GM18505 (cell line): Measurements from ENCODE around the gene DGCR2.

Experiments used
- ATAC-seq: cut with Tn5 transposase; IDR thresholded peaks from one replicate; pipeline ENCODE4 v1.9.1; 2021; ENCODE audit not compliant: unreplicated experiment
- POLR2A ChIP-seq: IDR thresholded peaks from 4 replicates; pipeline ENCODE4 v1.6.1; 2011; ENCODE audit warnings: borderline replicate concordance; ENCODE audit not compliant: insufficient read depth, insufficient read length; ENCODE audit errors: extremely low read depth

The DGCR2 gene

DNA sequence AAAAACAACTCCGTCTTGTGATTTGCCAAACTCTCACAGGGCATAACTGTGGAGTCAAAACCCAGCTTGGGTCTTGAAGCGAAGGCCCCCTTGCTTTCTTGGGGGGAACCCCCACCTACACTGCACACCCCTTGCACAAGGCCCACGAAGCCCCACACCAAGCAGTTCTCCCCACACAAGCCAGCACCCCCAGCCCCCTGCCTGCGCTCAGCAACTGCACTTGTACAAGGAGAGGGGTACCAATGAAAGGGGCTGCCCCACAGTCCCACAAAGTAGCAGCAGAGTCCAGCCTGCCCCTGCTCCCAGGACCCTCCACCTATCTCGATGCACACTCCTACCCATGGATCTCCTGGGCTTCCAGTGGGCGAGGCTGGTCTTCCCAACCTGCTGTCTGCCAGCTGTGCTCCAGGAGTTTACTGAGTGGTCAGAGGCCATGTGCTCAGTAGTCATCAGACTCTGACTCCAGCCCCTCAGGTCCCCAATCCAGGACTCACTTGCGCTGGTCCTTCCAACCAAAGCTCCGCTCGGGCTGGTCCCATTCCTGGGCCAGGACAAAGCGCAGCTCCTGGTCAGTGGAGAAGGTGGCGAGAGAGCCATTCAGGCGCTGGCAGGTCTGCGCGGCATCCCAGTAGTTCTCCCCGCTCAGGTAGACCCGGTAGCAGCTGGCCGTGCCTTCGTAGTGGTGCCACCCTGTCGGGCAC is 57.7 kb downstream of the DGCR2 start:
- no peak for TF ChIP-seq POLR2A
- no peak for ATAC-seq

DNA sequence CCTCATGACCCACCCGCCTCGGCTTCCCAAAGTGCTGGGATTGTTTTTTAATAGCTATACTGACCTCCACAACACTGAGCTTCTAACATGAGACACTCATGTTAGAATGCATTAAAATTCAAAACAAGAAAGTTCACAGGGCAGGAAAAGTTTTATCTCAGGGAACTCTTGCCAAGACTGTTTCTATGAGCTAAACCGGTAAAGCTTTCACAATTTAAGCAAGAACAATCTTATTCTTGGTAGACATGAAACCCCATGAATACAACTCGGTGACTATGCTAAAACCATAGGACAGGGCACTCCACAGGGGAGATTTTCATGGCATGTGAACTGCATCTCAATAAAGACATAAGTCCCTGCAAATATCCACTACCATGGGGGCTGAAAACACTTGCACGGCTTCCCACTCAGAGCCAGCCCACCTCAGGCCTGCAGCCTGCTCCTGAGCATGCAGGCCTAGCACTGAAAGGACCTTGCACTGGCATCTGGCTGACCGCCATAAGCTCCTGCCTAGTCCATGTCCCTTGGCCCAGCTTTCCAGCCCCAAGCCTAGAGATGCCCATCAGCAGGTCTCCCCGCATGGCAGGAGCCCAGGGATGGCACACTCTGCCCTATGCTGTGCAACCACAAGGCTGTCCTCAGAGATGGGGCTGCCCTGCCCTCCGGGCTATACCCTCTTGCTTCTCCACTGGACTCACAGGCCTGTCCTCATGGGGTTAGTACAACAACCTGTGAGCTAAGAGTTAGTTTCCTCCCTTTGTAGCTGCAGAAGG is 58.4 kb downstream of the DGCR2 start:
- TF ChIP-seq POLR2A = no peak
- no peak for ATAC-seq

DNA sequence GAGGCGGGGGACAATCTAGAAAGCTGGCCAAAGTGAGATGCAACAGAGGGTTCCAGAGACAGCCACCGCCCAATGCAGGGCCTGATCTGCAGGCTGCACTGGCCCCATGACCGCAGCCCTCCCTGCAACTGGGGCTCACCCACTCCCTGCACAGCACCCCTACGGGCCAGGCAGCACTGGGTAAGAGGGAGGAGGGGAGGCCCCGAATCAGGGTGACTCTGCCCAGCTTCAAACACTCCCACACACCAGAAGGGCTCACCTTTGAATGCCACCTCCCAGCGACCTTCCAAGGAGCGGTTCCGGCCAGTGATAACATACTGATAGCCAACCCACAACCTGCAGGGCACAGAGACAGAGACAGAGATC is 59.3 kb downstream of the DGCR2 start:
- no peak for ATAC-seq
- TF ChIP-seq POLR2A = no peak

DNA sequence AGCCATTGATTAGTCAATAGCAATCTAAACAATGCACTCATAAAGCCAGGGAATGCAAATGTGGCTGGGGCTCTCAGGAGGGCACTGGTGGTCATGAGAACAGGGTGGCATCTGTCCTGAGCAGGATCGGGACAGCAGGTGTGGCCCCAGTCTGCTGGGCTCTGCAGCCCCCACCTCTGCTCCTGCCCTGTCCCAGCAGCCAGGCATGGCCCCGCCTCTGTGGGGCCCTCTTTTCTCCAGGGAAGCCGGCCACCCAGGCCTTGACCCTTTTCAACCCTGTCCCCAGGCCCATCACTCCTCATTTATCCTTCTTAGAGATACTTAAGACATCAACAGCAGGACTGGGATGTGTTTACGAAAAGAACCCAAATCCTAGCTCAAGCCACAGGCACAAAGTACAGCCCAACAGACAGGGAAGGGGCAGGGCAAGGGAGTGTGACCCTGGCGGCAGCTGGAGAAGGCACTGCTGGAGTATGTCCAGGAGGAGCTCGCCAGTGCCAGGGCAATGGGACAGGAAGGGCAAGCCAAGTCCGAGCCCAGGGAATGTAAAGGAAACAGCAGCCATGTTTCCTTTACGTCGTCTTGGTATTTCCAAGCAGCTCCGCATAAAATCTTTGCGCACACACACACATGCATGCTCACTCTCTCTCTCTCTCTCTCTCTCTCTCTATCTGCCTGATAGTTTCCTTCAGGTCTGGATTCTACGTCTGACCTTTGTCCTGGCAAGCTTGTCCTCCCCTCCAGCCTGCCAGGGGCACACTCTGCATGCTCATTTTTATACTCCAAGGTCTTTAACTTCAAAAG is 59.9 kb downstream of the DGCR2 start:
- no peak for ATAC-seq
- TF ChIP-seq POLR2A = no peak

DNA sequence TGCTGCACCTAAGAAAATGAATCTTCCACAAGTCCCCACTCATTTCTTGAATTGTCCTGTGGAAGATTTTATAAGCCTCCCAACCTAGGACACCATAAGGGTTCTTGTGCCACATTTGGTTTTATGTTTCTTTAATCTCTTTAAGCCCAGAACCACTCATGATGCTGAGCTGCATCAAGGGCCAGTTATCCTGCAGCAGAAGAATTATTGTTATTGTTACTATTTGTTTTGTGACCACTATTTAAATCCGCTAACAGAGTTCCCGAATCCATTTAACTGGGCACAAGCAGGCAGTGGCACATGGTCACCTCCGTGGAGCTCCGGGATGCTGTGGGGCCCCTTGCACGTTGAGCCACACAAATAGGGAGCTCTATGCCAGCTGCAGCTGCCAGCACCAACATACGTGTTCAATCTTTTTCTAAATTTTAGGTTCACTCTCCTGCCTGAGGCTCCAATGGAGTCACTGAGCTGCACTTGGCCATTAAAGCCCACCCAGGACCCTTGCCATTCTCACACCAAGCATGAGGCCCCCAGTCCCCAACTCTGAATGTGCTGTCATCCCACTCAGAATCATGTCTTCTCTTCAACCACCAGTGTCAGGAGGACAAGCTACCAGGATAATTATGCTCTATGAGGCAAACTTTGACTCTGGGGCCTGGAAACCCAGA is 60.6 kb downstream of the DGCR2 start:
- no peak for TF ChIP-seq POLR2A
- no peak for ATAC-seq

DNA sequence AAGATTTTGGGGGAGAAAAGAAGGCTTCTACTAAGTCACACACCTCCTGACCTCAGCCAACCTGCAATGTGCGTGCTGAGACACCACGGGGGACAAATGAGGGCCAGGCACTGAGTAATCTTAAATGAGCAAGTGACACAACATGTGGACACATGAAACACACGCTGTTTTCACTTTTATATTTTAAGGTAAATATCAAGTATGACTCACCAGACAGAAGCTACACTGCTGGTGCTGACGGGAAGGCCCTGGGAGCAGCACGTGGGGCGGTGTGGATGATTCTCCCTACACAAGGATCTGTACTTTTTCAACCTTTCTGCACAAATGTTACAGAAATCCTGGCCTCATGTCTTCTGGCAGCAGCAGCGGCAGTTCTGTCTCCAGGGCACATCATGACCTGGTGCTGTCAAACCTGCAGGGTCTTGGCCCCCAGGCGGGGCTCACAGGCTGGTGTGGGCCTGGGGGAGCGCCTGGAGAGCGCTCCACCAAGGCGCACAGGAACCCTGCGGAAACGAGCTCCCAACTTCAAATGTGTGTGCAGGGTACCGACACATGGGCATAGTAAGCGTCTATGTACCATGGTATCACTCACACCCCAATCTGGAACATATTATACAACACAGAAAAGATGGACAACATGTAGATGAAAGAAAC is 61.7 kb downstream of the DGCR2 start:
- no peak for TF ChIP-seq POLR2A
- ATAC-seq = no peak

DNA sequence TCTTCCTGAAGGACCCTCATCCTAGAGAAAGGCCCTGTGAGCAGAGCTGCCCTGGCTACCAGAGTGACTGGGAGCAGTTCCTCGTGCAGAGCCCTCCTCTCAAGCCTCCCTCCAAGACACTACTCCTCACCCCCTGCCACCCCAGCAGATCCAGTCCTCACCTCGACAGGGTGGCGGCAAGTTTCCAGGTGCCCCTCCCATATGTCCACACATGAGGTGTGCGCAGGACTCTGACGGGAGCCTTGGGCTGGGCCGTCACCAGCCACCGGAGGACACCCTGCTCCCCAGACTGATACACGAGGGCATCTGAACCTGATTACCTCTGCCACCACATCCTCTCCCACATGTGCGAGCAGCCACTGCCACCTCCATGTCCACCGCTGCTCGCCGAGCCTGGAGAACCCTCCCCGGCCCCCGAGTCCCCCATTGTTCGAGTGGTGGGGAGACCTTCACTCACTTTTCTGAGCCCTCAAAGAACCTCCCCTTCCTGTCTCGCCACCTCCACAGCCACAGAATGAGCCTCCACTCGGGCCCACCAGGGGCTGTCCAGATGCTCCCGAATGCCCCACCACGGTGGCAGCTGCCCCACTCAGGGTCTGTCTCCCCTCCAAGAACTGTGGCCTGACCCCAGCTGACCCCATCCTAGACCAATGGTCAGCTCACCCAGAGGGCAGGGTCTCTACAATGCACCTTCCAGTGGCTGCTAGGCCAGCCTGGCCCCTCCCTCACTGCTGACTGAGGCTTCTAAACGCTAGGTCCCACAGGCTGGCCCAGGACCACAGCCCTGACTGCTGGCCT is 62.5 kb downstream of the DGCR2 start:
- TF ChIP-seq POLR2A = no peak
- ATAC-seq = no peak

DNA sequence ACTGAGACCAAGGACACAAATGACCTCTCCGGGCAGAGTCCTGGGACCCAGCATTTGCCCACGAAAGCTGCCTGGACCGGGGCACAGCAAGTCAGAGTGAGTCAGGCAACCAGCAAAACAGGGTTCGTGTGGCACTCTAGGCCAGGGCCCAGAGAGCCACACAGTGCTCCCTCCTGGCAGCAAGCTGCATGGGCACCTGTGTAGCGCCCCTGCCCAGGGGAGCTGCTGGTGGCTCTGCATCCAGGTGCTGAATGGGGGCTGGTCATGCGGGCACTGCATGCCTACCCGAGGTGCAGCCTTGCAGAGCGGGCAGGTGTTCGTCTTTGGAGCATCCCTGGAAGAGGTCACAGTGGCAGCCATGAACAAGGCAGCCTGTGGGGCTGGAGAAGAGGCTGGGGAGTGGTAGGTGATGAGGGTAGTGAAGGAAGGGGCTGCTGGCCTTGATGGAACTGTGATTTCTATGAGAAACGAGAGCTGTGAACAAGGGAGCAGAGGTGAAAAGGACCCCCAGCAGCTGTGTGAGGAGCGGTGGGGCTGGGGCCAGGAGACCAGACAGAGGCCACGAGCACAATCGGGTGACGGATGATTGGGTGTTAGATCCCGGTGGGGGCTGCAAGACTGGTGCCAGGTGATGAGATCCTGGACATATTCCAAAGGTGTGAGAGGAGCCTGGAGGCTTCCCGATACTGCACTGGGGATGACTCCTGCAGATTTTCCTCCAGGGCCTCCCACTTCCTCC is 63.3 kb downstream of the DGCR2 start:
- no peak for ATAC-seq

DNA sequence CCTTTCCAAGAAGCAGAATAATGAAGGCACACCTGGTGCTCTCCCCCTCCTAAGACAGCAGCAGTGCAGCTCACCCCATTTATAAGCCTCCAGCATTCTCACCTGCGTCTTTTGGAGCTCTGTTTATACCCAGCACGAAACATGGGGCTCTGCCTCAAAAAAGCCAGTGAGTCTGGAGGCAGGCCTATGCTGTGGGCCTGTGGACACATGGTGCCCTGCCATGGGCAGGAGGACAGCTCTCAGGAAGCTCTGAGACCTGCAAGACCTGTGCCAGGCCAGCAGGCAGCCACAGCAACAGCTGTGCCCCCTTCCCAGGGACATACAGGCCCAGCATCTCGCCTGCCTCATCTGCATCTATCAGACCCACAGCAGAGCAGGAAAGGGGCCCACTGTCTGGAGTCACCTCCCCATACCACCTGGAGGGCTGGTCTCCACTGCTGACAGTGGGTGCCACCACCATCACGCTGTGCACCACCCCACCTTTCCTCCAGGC is 64.2 kb downstream of the DGCR2 start:
- TF ChIP-seq POLR2A = no peak
- ATAC-seq = no peak

More for the DNA sequence above, 63.3 kb downstream of the DGCR2 start:
- TF ChIP-seq POLR2A = no peak

DNA sequence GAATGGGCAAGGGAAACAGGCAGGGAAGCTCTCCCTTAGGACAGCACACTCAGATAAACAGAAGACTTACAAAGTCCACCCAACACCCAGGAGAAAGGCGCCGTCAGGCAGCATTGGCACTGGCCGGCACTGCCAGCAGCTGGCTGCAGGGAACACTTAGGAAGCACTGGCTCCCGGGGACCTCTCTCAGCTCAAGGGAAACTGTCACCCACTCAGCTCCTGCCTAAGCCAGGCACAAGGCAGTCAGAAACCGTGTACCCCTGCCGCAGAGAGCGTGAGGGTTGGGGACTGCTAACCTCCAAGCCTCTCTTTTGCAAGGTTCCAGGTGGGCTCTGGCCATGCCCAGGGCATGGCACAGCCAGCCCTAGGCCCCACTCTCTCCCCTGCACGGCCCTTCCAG is 64.7 kb downstream of the DGCR2 start:
- ATAC-seq = no peak
- no peak for TF ChIP-seq POLR2A

DNA sequence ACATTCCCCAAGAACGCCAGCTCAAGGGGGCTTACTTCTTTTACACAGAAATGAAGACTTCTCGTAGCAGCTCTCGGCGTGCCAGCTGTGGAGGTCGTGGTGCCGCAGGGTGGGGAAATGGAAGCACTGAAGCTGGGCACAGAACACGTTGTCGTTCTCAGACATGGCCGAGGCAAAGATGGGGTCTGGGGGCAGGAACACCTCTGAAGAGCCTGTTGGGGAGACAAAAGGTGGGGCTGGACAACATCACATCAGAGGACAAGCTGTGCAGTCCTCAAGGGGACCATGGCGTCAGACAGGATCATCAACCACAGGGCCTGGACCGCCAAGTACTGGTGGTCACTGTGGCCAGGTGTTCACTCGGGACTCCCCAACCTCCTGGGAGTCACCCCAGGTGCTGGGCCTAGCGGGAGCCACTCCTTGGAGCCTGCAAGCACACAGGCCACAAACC is 65.2 kb downstream of the DGCR2 start:
- no peak for TF ChIP-seq POLR2A
- ATAC-seq = no peak
